Right ventricle myocardium inferior (tissue), 1 donor: Measurements from ENCODE around the gene AMACR. TPM values are rescaled to one million over a fixed set of nuclear protein-coding genes. Genes with fewer than 3 reads are reported as not detected.
"Not testable (repeated sequence)": the region's sequence is repeated elsewhere in the genome, so short reads cannot be mapped to it uniquely, and the experiment has no call there.

Experiments used
- ATAC-seq: fragments of 200-7000 bp; cut with Tn5 transposase; one replicate; pipeline ENCODE4 v1.9.1; 2020; ENCODE audit warnings: mild to moderate bottlenecking, moderate library complexity
- DNase-seq: peaks from one replicate; pipeline ENCODE4 v3.0.0; 2021; ENCODE audit errors: missing footprints
- intact Hi-C: fragments of 100-400 bp; cut with DNase I; formaldehyde crosslinking; loops from one replicate; pipeline ENCODE4 v1.11.0; 2022
- total RNA-seq: library from RNA; stranded (reverse); fragmentation: NEBNext Ultra II Directional; extraction: Animal tissue kit (Norgen Biotek cat#: 25700); gene quantifications from one replicate; pipeline ENCODE4 v1.2.1, GENCODE V29; 2021
- donor health status: DM: no; HTN: yes; CAD: no; lungs with severe emphysema.

The AMACR gene
- total RNA-seq, 1 donor from 2014 or later: 6.1 TPM

- no peak for DNase-seq
- ATAC-seq: no peak
- intact Hi-C loops: no loop called here
Observed at GRCh38 chr5:34039398-34040157, 31.7 kb upstream of the AMACR start.

GRCh38 chr5:34038838-34039237, 31.0 kb upstream of the AMACR start:
- ATAC-seq (no peak), DNase-seq (no peak)
- intact Hi-C loops: no loop called here

GRCh38 chr5:34038390-34038789, 30.5 kb upstream of the AMACR start:
- ATAC-seq (no peak), DNase-seq (no peak)
- intact Hi-C loops: no loop called here

GRCh38 chr5:34037726-34038125, 29.9 kb upstream of the AMACR start:
- no peak for DNase-seq
- no peak for ATAC-seq
- intact Hi-C loops: no loop called here

GRCh38 chr5:34035756-34036155, 27.9 kb upstream of the AMACR start:
- no peak for DNase-seq
- ATAC-seq: no peak

GRCh38 chr5:34034534-34035327, 26.9 kb upstream of the AMACR start:
- ATAC-seq (no peak), DNase-seq (no peak)
- intact Hi-C loops: no loop called here

More at GRCh38 chr5:34035756-34036155, 27.9 kb upstream of the AMACR start:
- intact Hi-C loops: no loop called here

- DNase-seq (no peak), ATAC-seq (no peak)
- intact Hi-C loops: no loop called here
Observed at GRCh38 chr5:34031966-34032365, 24.1 kb upstream of the AMACR start.

- DNase-seq: no peak
- intact Hi-C loops: no loop called here
- ATAC-seq: no peak
Observed at GRCh38 chr5:34031117-34031516, 23.3 kb upstream of the AMACR start.

GRCh38 chr5:34030585-34030984, 22.7 kb upstream of the AMACR start:
- ATAC-seq, DNase-seq, intact Hi-C loops: not testable (repeated sequence)

GRCh38 chr5:34030048-34030447, 22.2 kb upstream of the AMACR start:
- intact Hi-C loops: no loop called here
- ATAC-seq (no peak), DNase-seq (no peak)

- no peak for ATAC-seq
- intact Hi-C loops: no loop called here
- no peak for DNase-seq
Observed at GRCh38 chr5:34028349-34028748, 20.5 kb upstream of the AMACR start.

GRCh38 chr5:34026089-34026761, 18.4 kb upstream of the AMACR start:
- intact Hi-C loops: no loop called here
- DNase-seq (no peak), ATAC-seq (no peak)

GRCh38 chr5:34022121-34022705, 14.4 kb upstream of the AMACR start:
- no peak for ATAC-seq
- DNase-seq: no peak
- intact Hi-C loops: no loop called here

- ATAC-seq (no peak), DNase-seq (no peak)
- intact Hi-C loops: no loop called here
Observed at GRCh38 chr5:34021334-34021733, 13.5 kb upstream of the AMACR start.

- DNase-seq (no peak), ATAC-seq (no peak)
- intact Hi-C loops: no loop called here
Observed at GRCh38 chr5:34020726-34021125, 12.9 kb upstream of the AMACR start.

GRCh38 chr5:34017254-34017653, 9.4 kb upstream of the AMACR start:
- DNase-seq: no peak
- no peak for ATAC-seq
- intact Hi-C loops: no loop called here

GRCh38 chr5:34016750-34017149, 8.9 kb upstream of the AMACR start:
- intact Hi-C loops: no loop called here
- no peak for DNase-seq
- no peak for ATAC-seq

- no peak for DNase-seq
- intact Hi-C loops: no loop called here
- ATAC-seq: no peak
Observed at GRCh38 chr5:34016222-34016621, 8.4 kb upstream of the AMACR start.

GRCh38 chr5:34015120-34015822, 7.4 kb upstream of the AMACR start:
- ATAC-seq (no peak), DNase-seq (no peak)
- intact Hi-C loops: no loop called here
